ENCODE measurements around the gene GNB2. TPM values are rescaled to one million over a fixed set of nuclear protein-coding genes. Genes with fewer than 3 reads are reported as not detected.
"Not testable (repeated sequence)": the region's sequence is repeated elsewhere in the genome, so short reads cannot be mapped to it uniquely, and the experiment has no call there.

Gene GNB2
- total and polyA plus RNA-seq, 2 of the 8 experiments (the other 6 are each of a cell fraction or from before 2014, with no cell fraction given) = 157 to 260 TPM

DNA sequence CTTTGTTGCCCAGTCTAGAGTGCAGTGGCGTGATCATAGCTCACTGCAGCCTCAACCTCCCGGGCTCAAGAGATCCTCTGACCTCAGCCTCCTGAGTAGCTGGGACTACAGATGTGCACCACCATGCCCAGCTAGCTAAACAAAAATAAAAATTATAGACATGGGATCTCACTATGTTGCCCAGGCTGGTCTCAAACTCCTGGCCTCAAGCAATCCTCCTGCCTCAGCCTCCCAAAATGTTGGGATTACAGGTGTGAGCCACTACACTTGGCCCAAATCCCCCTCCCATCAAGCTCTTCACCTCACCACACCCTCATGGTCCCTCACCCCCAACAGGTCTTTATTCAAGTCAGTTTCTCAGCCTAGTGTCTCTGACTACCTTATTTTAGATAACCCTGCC lies 43.5 kb downstream of the GNB2 start:
- H3K4me2 ChIP-seq (ENCODE audit: insufficient read depth in 1 of 2, low read depth in 2 of 2, low read length in 2 of 2); H2BK5ac ChIP-seq (ENCODE audit: low read depth, low read length); H4K8ac ChIP-seq (ENCODE audit: extremely low read depth, insufficient read depth, low read length); H3K9ac ChIP-seq (replicated peaks in 1 of 4; ENCODE audit: extremely low read depth in 1 of 4, low read depth in 3 of 4, low read length in 3 of 4); H3K9me3 ChIP-seq (ENCODE audit: insufficient read depth in 2 of 2, low read depth in 1 of 2, low read length in 1 of 2); H3K4me1 ChIP-seq (replicated peaks in 1 of 4; ENCODE audit: control insufficient read depth in 3 of 4, insufficient read depth in 4 of 4, low read length in 3 of 4); H4K5ac ChIP-seq (ENCODE audit: insufficient read length, low read depth, low read length); H3K4me3 ChIP-seq (ENCODE audit: extremely low read depth in 1 of 4, insufficient read depth in 2 of 4, low read depth in 3 of 4, low read length in 4 of 4); H3K4ac ChIP-seq (replicated peaks; ENCODE audit: insufficient read length, low read depth, low read length); H2BK12ac ChIP-seq (ENCODE audit: low read depth, low read length); H2AFZ ChIP-seq (ENCODE audit: low read length); H2BK120ac ChIP-seq (replicated peaks; ENCODE audit: low read depth, low read length); H3K14ac ChIP-seq (ENCODE audit: insufficient read length); H3K18ac ChIP-seq (ENCODE audit: extremely low read depth, low read length); H4K20me1 ChIP-seq (replicated peaks in 1 of 2; ENCODE audit: control insufficient read depth in 1 of 2, insufficient read depth in 2 of 2, low read length in 2 of 2); H4K91ac ChIP-seq (replicated peaks; ENCODE audit: insufficient read length, low read length); H3K79me1 ChIP-seq (ENCODE audit: low read depth, low read length); H3K27ac ChIP-seq (ENCODE audit: low read depth, low read length); H2BK15ac ChIP-seq (ENCODE audit: low read length); H3K56ac ChIP-seq (replicated peaks; ENCODE audit: insufficient read length, low read depth, low read length); H2AK5ac ChIP-seq (ENCODE audit: low read depth, low read length); H3K23me2 ChIP-seq (ENCODE audit: low read depth, low read length); FAIRE-seq; DNase-seq (ENCODE audit: low read depth in 1 of 2, low spot score in 2 of 2); H3K23ac ChIP-seq (ENCODE audit: insufficient read length); H2BK20ac ChIP-seq (ENCODE audit: low read length); H3K79me2 ChIP-seq (ENCODE audit: control insufficient read depth in 1 of 2, insufficient read depth in 2 of 2, low read length in 2 of 2); H3K36me3 ChIP-seq (ENCODE audit: control insufficient read depth in 2 of 4, insufficient read depth in 4 of 4, low read length in 3 of 4): not testable (repeated sequence)
- POLR2A ChIA-PET (ENCODE audit: partially characterized antibody) = interaction anchor here (0.8 to 1.1 kb wide), 3 partner anchors 11 to 49 kb away, joined by 3 read pairs; partner anchors contain the start of gene POP7
- CTCF ChIA-PET (ENCODE audit: partially characterized antibody) = interaction anchor here (1.1 to 16.9 kb wide), 6 partner anchors 8 to 111 kb away, joined by 3 to 254 read pairs (median 6); partner anchors contain the start of genes GIGYF1 and POP7
- peaks cover 7 to 26% (median 26%) of the 10 kb centered on the region in 4 experiments for H3K27me3 ChIP-seq (replicated peaks in 1 of 4; ENCODE audit: control insufficient read depth in 3 of 4, extremely low read depth in 1 of 4, insufficient read depth in 3 of 4, low read length in 3 of 4)
- WGBS, 2 experiments (ENCODE audit: extremely low coverage in 1 of 2, insufficient coverage in 1 of 2, insufficient read length in 1 of 2, insufficient replicate concordance in 2 of 2, low coverage in 1 of 2, low lambda C conversion rate in 2 of 2, missing lambda C conversion rate in 1 of 2) = 66% methylated on average over 2 of the region's 2 CpGs; no CpG with 5 or more reads in 1 of the 2 experiments
